GM21526 (cell line): ENCODE results near the gene CDH13.

Source experiments
- ATAC-seq: cut with Tn5 transposase; IDR thresholded peaks from one replicate; pipeline ENCODE4 v1.9.1; 2021; ENCODE audit warnings: moderate library complexity; ENCODE audit not compliant: unreplicated experiment, low FRiP score

CDH13 gene

GRCh38 chr16:82649766-82650165, 23.0 kb downstream of the CDH13 start:
- ATAC-seq: no peak

GRCh38 chr16:82650804-82651203, 24.0 kb downstream of the CDH13 start:
- ATAC-seq: no peak

- peak; percentile 74 for ATAC-seq
Observed at GRCh38 chr16:82651921-82652601, 25.3 kb downstream of the CDH13 start.

- ATAC-seq: no peak
Observed at GRCh38 chr16:82652826-82653225, 26.1 kb downstream of the CDH13 start.

GRCh38 chr16:82653550-82654511, 27.1 kb downstream of the CDH13 start:
- ATAC-seq: peak; percentile 58

- ATAC-seq: no peak
Observed at GRCh38 chr16:82655072-82655714, 28.4 kb downstream of the CDH13 start.

GRCh38 chr16:82655720-82656490, 29.1 kb downstream of the CDH13 start:
- no peak for ATAC-seq

GRCh38 chr16:82657239-82657638, 30.5 kb downstream of the CDH13 start:
- no peak for ATAC-seq

GRCh38 chr16:82657786-82658185, 31.0 kb downstream of the CDH13 start:
- no peak for ATAC-seq

GRCh38 chr16:82658796-82659195, 32.0 kb downstream of the CDH13 start:
- ATAC-seq: no peak

GRCh38 chr16:82660075-82660645, 33.4 kb downstream of the CDH13 start:
- ATAC-seq: no peak

- ATAC-seq: no peak
Observed at GRCh38 chr16:82660966-82661365, 34.2 kb downstream of the CDH13 start.

- ATAC-seq: no peak
Observed at GRCh38 chr16:82664181-82664580, 37.4 kb downstream of the CDH13 start.

GRCh38 chr16:82665025-82665424, 38.3 kb downstream of the CDH13 start:
- no peak for ATAC-seq

GRCh38 chr16:82667437-82667836, 40.7 kb downstream of the CDH13 start:
- no peak for ATAC-seq

GRCh38 chr16:82668094-82668493, 41.3 kb downstream of the CDH13 start:
- no peak for ATAC-seq

- no peak for ATAC-seq
Observed at GRCh38 chr16:82671741-82672140, 45.0 kb downstream of the CDH13 start.

- ATAC-seq: no peak
Observed at GRCh38 chr16:82672676-82673075, 45.9 kb downstream of the CDH13 start.

GRCh38 chr16:82675300-82675699, 48.5 kb downstream of the CDH13 start:
- no peak for ATAC-seq

- no peak for ATAC-seq
Observed at GRCh38 chr16:82681592-82681991, 54.8 kb downstream of the CDH13 start.
